H1 (cell line): Measurements from ENCODE around the gene PTCSC3.

Source experiments
- RAD21 ChIP-seq, 2 experiments: IDR thresholded peaks in 1 of 2; conservative IDR thresholded peaks in 1 of 2; 2 replicates each; pipeline ENCODE4 v1.6.1; 2011; ENCODE audit warnings: low read depth in 2 of 2, low read length in 2 of 2, improper control_type of control experiment in 1 of 2, inconsistent platforms in 1 of 2, mild to moderate bottlenecking in 1 of 2, moderate library complexity in 1 of 2
- TBP ChIP-seq: IDR thresholded peaks from 2 replicates; pipeline ENCODE4 v1.6.1; 2011; ENCODE audit warnings: low read depth, low read length, improper control_type of control experiment

DNA sequence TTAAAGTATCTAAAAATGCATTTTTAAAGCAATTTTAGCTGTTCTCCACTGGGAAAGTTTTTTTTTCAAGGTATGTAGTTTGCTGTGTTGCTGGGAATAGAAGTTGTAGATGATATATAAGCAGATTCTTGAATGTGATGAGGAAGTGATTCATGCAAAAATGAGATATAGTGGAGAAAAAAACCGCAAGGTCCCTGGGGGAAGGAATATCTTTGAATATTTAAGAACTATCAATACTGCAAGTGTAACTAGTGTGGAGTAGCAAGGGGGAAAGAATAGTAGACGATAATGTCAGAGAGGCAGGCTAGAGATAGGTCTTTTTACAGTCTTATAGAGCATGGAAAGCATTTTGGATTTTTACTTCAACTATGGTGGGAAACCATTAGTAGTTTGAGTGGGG lies 42.5 kb downstream of the PTCSC3 start:
- TF ChIP-seq RAD21 (IDR thresholded peaks at IDR 0.05 in 1 of 2, conservative IDR thresholded peaks at IDR 0.05 in 1 of 2; ENCODE audit: low read depth in 2 of 2, low read length in 2 of 2) (no peak), TBP (no peak)
